Gastrocnemius medialis (tissue), 4 donors: ENCODE results near the gene PAPSS2. TPM values are rescaled to one million over a fixed set of nuclear protein-coding genes. Genes with fewer than 3 reads are reported as not detected.

ENCODE experiments used
- ATAC-seq, 2 donors: fragments of 150-250 bp; one replicate each; pipeline ENCODE4 v1.9.1; 2016
- DNase-seq, 2 donors: peaks; one replicate each; pipeline ENCODE4 v3.0.0-alpha.2; 2019
- H3K27ac ChIP-seq, 4 donors: fragments of 200-600 bp; sonication (generic); 1 replicate in 1 of 4; 2 replicates in 3 of 4; pipeline ENCODE4 v1.5.1; 2016 to 2018; ENCODE audit warnings: mild to moderate bottlenecking in 2 of 4, moderate library complexity in 1 of 4
- H3K27me3 ChIP-seq, 3 donors: fragments of 200-600 bp; sonication (generic) in 2 of 3; 1 replicate in 1 of 3; 2 replicates in 2 of 3; pipeline versions ENCODE4 v1.5.1 to v1.6.0; 2016 to 2019; ENCODE audit warnings: mild to moderate bottlenecking in 1 of 3, moderate library complexity in 1 of 3
- H3K36me3 ChIP-seq, 2 donors: fragments of 200-600 bp; sonication (generic) in 1 of 2; one replicate each; pipeline ENCODE4 v1.5.1; 2017 to 2018
- H3K4me1 ChIP-seq, 2 donors: fragments of 200-600 bp; sonication (generic) in 1 of 2; one replicate each; pipeline ENCODE4 v1.5.1; 2016 to 2017; ENCODE audit warnings: mild to moderate bottlenecking in 2 of 2
- H3K4me3 ChIP-seq, 4 donors: fragments of 200-600 bp; sonication (generic) in 3 of 4; 1 replicate in 1 of 4; 2 replicates in 3 of 4; pipeline ENCODE4 v1.5.1; 2016 to 2019; ENCODE audit warnings: mild to moderate bottlenecking in 2 of 4
- H3K9me3 ChIP-seq, 3 donors: fragments of 200-600 bp; sonication (generic) in 2 of 3; 1 replicate in 1 of 3; 2 replicates in 2 of 3; pipeline ENCODE4 v1.5.1; 2016 to 2019
- POLR2A ChIP-seq, 2 donors: fragments of 450-650 bp; IDR thresholded peaks; one replicate each; pipeline ENCODE4 v1.6.1; 2017; ENCODE audit warnings: antibody characterized with exemption in 2 of 2, mild to moderate bottlenecking in 2 of 2, moderate library complexity in 2 of 2
- in situ Hi-C, 4 donors: fragments of 200-750 bp; cut with MboI; loops; one replicate each; pipeline versions ENCODE4 v1.15.0 to v1.8.0; 2017; ENCODE audit warnings: low sequenced_read_pairs in 4 of 4
- intact Hi-C: fragments of 100-400 bp; cut with DNase I; formaldehyde crosslinking; loops from one replicate; pipeline ENCODE4 v1.15.1; 2023; ENCODE audit warnings: low total_unique reads
- total RNA-seq, 4 donors: library from RNA; depleted of rRNA; stranded (reverse); fragments of >200 nt; gene quantifications; one replicate each; pipeline versions ENCODE4 v1.1.0 to v1.2.3, GENCODE V29; 2016
- TF ChIP-seq, protein P1 (sequence below), 5 experiments: fragments of 450-650 bp in 3 of 5; fragments of 200-600 bp in 2 of 5; sonication (generic) in 2 of 5; IDR thresholded peaks in 4 of 5; conservative IDR thresholded peaks in 1 of 5; 1 replicate in 4 of 5; 2 replicates in 1 of 5; pipeline ENCODE4 v1.5.1; 2016 to 2019; ENCODE audit warnings: antibody characterized with exemption in 5 of 5, mild to moderate bottlenecking in 3 of 5, moderate library complexity in 3 of 5

PAPSS2 gene
- total RNA-seq, 4 donors from 2014 or later = 2.7 to 8.7 (median 6.8) TPM

DNA sequence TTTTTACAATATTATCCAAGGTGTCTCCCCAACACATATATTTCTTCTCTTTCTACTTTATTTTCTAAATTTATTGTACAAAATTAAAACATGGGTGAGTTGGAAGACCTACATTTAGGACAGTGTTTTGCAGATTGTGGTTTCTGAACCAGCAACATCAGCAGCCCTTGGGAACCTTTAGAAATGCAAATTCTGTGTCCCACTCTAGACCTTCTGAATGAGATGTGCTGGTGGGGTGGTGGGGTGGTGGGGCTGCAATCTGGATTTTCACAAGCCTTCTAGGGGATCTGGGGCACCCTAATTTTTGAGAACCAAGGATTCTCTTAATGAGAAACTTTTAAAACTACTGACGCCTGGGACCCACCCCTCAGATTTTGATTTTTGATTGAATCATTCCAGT is 7.4 kb upstream of the PAPSS2 start:
- in situ Hi-C loops = no loop called here
- no peak for TF ChIP-seq POLR2A (IDR thresholded peaks at IDR 0.05)
- TF ChIP-seq, protein P1, sequence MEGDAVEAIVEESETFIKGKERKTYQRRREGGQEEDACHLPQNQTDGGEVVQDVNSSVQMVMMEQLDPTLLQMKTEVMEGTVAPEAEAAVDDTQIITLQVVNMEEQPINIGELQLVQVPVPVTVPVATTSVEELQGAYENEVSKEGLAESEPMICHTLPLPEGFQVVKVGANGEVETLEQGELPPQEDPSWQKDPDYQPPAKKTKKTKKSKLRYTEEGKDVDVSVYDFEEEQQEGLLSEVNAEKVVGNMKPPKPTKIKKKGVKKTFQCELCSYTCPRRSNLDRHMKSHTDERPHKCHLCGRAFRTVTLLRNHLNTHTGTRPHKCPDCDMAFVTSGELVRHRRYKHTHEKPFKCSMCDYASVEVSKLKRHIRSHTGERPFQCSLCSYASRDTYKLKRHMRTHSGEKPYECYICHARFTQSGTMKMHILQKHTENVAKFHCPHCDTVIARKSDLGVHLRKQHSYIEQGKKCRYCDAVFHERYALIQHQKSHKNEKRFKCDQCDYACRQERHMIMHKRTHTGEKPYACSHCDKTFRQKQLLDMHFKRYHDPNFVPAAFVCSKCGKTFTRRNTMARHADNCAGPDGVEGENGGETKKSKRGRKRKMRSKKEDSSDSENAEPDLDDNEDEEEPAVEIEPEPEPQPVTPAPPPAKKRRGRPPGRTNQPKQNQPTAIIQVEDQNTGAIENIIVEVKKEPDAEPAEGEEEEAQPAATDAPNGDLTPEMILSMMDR (IDR thresholded peaks at IDR 0.05 in 4 of 5, conservative IDR thresholded peaks at IDR 0.05 in 1 of 5) = no peak
- intact Hi-C loops = no loop called here

DNA sequence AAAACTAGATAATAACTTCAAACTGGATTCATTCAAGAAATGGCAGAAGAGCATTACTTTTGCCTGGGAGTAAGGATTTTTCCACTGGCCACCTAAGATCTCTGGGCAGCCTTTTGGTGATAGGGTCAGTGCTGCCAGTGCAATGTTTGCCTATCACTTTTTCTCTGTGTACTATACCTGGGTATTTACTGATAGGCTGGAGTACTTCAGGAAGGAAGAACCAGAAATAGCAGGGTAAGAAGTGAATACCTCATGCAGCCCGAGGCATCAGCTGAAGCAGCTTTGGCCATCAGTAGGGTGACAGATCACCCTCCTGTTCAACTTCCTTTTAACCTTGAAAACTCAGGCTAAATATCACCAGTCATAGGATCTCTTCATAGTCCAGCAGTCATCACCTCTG is 5.5 kb upstream of the PAPSS2 start:
- intact Hi-C loops = no loop called here
- no peak for DNase-seq
- no peaks in the 10 kb centered on the region for H3K36me3 ChIP-seq
- H3K27me3 ChIP-seq = no peaks in the 10 kb centered on the region
- in situ Hi-C loops = no loop called here
- ATAC-seq = no peak
- TF ChIP-seq POLR2A (IDR thresholded peaks at IDR 0.05) = no peak
- TF ChIP-seq, protein P1 (IDR thresholded peaks at IDR 0.05 in 4 of 5, conservative IDR thresholded peaks at IDR 0.05 in 1 of 5) = no peak
- H3K9me3 ChIP-seq = no peaks in the 10 kb centered on the region
- no peak overlapping the region for H3K27ac ChIP-seq
- peaks cover 0 to 7% of the 10 kb centered on the region in 2 donors for H3K4me1 ChIP-seq
- no peak overlapping the region for H3K4me3 ChIP-seq

More for the DNA sequence above, 7.4 kb upstream of the PAPSS2 start:
- ATAC-seq = no peak
- no peaks in the 10 kb centered on the region for H3K27me3 ChIP-seq
- H3K9me3 ChIP-seq = no peaks in the 10 kb centered on the region
- H3K36me3 ChIP-seq = no peaks in the 10 kb centered on the region
- peaks cover 0 to 4% of the 10 kb centered on the region in 2 donors for H3K4me1 ChIP-seq
- no peak overlapping the region for H3K27ac ChIP-seq
- DNase-seq = no peak
- H3K4me3 ChIP-seq = no peak overlapping the region

DNA sequence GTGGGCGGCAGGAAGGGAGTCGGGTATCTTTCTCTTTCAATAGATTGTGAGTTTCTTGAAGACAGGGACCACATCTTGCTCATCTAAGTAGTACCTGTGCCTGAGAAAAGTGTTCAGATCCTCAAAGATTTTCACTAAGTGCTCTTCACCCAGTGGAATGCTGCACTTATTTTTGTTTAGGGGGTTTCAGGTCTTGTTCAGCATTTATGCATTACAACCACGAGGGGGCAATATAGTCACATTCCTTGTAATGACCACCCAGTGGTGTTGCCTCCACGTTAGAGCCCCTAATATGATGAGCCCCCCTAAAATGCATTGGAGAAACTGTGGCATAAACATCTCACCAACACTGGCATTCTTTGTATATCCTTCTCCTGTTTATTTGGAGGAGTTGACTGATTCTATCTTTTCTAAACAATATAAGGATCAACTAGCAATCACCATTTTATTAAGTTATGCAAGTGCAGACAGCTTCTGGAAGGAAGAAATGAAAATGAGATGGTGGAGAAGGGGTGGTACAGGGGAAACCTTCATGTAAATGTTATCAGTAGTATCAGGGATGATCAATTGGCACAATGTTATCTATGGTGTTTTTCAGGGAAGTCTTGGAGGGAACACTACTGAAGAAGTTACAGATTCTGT is 3.1 kb upstream of the PAPSS2 start:
- in situ Hi-C loops = loop anchor here in 2 of 4 donors (5.0 kb wide), 1 partner anchor 81 kb away; no protein-coding TSS in a partner anchor
- peaks cover 0 to 7% of the 10 kb centered on the region in 2 donors for H3K4me1 ChIP-seq
- H3K27ac ChIP-seq = peak overlapping the region in 3 of 4 donors; percentile 39 to 42 (median 39)
- H3K9me3 ChIP-seq = no peaks in the 10 kb centered on the region
- peaks cover 8 to 16% (median 10%) of the 10 kb centered on the region in 3 donors for H3K27me3 ChIP-seq
- no peak for DNase-seq
- ATAC-seq = no peak
- no peak overlapping the region for H3K4me3 ChIP-seq
- no peak for TF ChIP-seq POLR2A (IDR thresholded peaks at IDR 0.05)
- TF ChIP-seq, protein P1 (IDR thresholded peaks at IDR 0.05 in 4 of 5, conservative IDR thresholded peaks at IDR 0.05 in 1 of 5) = peak; percentile 34 to 70 (median 57)
- H3K36me3 ChIP-seq = no peaks in the 10 kb centered on the region
- intact Hi-C loops = loop anchor here (2.0 kb wide), 1 partner anchor 114 kb away; no protein-coding TSS in a partner anchor

DNA sequence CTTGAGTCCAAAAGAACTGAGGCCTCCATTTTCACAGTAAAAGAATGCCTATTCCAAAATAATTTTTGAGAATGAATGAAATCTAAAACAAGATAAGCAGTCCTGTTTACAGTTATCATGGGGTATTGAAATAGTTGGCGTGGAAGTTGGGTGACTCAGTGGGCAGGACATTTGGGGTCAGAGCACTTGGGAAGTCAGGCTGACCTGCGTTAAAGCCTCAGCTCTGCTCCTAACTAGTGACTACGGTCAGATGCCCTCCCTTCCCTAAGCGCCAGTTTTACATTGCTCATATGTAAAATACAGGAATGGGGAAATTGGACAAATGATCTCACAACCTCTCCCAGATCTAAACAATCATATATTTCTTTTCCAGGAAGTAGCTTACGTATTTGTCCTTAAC is 2.3 kb upstream of the PAPSS2 start:
- Histone ChIP-seq H3K4me3 (no peak overlapping the region), H3K36me3 (no peaks in the 10 kb centered on the region), H3K27ac (peak overlapping the region in 3 of 4 donors; percentile 39 to 42 (median 39)), H3K9me3 (no peaks in the 10 kb centered on the region), H3K4me1 (peaks cover 0 to 7% of the 10 kb centered on the region in 2 donors), H3K27me3 (peaks cover 8 to 19% (median 10%) of the 10 kb centered on the region in 3 donors)
- ATAC-seq = peak in 1 of 2 donors; percentile 50
- in situ Hi-C loops (loop anchor here in 2 of 4 donors (5.0 kb wide), 1 partner anchor 80 kb away; no protein-coding TSS in a partner anchor), intact Hi-C loops (loop anchor here (2.0 kb wide), 1 partner anchor 113 kb away; no protein-coding TSS in a partner anchor)
- TF ChIP-seq POLR2A (IDR thresholded peaks at IDR 0.05) = no peak
- TF ChIP-seq, protein P1 (IDR thresholded peaks at IDR 0.05 in 4 of 5, conservative IDR thresholded peaks at IDR 0.05 in 1 of 5) = no peak
- DNase-seq = no peak
